NCI-H1694 (cell line): Measurements from ENCODE around the gene UGT1A1.

Source experiments
- DNase-seq: peaks from one replicate; lab custom pipeline; 2025; lab: John Stamatoyannopoulos, UW

The UGT1A1 gene

GRCh38 chr2:233758141-233758540, 1.9 kb upstream of the UGT1A1 start:
- DNase-seq: no peak

- DNase-seq: no peak
Measured at GRCh38 chr2:233758849-233759248, 1.2 kb upstream of the UGT1A1 start.

DNA sequence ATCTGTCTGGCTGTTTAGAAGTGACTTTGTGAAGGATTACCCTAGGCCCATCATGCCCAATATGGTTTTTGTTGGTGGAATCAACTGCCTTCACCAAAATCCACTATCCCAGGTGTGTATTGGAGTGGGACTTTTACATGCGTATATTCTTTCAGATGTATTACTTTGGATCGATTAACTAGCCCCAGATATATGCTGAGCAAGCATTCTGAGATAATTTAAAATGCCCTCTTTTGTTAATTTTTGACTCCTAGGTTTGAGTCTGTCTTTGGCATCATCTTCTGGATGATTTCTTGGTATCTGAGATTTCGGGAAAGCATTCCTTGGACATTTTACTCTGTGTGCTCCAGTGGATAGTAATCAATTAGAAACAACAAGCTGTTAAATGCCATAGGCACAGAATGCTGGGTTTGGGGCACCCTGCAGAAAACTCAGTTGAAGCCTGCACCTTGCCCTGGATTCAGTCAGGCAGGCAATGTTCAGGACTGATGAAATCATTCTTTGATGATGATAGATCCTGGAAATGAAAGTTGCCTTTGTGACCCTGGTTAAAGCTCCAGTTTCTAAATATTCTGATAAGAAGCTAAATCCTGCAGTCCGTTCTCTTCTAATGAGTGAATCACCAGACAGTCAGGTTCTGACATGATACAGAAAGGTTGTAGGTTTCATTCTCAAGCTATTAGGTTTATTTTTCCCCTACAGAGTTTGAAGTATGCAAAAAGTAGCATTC, 1.1 kb downstream of the UGT1A1 start:
- no peak for DNase-seq

GRCh38 chr2:233764264-233764663, 4.2 kb downstream of the UGT1A1 start:
- no peak for DNase-seq

DNA sequence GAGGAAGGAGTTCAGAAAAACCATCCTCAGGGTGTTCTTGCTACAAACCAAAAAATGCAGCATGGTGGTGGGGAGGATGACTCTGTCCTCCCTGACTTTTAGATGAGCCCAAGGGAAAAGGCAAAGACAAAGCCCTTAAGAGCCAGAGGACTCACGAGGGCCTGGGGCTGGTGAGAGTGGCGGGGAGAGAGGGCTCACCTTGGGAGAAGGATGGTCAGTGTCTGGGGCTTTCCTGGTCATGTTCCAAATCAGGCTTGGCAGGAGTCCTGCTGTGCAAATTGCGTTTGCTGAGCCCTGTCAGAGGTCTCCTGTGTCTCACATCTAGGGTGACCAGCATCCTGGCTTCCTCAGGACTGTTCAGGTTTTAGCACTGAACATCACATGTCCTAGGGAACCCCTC, 4.7 kb downstream of the UGT1A1 start:
- DNase-seq: no peak

DNA sequence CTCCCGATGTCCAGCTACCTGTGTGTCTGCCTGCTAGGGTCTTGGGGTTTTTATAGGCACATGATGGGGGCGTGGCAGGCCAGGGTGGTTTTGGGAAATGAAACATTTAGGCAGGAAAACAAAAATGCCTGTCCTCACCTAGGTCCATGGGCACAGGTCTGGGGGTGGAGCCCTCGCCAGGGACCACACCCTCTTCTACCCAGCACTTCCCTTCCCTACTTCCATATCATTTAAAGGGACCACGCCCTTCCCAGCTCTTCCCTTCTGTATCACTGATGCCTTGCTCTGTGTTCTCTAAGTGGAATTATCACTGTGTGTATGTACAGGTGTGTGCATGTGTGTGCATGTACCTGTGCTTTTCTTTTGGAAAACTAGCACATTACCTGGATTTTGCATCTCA, 6.3 kb downstream of the UGT1A1 start:
- DNase-seq: no peak

DNA sequence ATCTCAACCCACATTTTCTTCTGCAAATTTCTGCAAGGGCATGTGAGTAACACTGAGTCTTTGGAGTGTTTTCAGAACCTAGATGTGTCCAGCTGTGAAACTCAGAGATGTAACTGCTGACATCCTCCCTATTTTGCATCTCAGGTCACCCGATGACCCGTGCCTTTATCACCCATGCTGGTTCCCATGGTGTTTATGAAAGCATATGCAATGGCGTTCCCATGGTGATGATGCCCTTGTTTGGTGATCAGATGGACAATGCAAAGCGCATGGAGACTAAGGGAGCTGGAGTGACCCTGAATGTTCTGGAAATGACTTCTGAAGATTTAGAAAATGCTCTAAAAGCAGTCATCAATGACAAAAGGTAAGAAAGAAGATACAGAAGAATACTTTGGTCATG, 8.0 kb downstream of the UGT1A1 start:
- DNase-seq: no peak

DNA sequence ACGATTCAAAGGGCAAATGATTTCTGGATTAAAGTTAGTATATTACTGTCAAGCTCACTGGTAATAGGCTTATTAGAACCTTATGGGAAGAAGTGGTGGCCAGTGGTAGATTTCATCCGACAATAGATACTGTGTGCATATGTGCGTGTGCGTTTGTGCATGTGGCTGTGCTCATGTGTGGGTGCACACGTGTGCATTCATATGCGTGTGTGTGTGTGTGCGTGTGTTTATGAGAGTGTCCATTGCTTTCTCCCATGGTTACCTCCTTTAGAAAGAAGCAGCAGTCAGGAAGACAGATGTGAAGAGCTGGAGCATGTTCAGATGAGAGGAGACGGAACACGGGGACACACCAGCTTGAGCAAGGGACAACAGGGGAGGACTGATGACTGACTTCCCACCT, 9.2 kb downstream of the UGT1A1 start:
- no peak for DNase-seq

DNA sequence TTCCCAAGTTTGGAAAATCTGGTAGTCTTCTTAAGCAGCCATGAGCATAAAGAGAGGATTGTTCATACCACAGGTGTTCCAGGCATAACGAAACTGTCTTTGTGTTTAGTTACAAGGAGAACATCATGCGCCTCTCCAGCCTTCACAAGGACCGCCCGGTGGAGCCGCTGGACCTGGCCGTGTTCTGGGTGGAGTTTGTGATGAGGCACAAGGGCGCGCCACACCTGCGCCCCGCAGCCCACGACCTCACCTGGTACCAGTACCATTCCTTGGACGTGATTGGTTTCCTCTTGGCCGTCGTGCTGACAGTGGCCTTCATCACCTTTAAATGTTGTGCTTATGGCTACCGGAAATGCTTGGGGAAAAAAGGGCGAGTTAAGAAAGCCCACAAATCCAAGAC, 12.1 kb downstream of the UGT1A1 start:
- DNase-seq: no peak

DNA sequence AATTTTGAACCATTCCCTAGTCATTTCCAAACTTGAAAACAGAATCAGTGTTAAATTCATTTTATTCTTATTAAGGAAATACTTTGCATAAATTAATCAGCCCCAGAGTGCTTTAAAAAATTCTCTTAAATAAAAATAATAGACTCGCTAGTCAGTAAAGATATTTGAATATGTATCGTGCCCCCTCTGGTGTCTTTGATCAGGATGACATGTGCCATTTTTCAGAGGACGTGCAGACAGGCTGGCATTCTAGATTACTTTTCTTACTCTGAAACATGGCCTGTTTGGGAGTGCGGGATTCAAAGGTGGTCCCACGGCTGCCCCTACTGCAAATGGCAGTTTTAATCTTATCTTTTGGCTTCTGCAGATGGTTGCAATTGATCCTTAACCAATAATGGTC, 12.5 kb downstream of the UGT1A1 start:
- no peak for DNase-seq

DNA sequence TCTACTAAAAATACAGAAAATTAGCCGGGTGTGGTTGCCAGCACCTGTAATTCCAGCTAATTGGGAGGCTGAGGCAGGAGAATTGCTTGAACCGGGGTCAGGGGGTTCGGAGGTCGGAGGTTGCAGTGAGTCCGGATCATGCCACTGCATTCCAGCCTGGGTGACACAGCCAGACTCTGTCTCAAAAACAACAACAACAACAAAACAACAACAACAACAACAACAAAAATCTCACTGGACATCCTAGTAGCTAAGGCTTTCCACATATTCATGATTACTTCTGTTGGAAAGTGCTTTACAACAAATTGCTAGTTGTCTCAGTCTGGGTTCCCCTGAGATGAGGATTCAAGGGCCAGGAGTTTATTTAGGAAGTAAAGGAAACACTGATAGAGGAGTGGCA, 13.8 kb downstream of the UGT1A1 start:
- no peak for DNase-seq

DNA sequence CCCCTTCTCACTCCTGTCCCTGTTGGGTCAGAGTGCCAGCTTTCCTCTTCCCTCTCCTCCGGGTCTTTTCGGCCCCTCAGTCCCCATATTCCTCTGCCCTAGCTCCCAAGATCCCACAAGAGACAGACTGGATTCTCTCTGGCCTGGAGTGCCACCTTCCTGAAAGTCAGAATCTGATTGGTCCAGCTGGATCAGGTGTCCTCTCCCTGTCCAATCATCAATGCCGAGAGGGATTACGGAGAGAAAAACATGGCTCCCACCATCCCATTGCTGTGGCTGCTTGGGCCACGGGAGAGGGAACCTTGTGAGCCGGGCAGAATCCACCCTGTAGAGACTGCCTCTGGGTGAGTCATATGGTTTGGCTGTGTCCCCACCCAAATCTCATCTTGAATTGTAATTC, 15.3 kb downstream of the UGT1A1 start:
- no peak for DNase-seq

- no peak for DNase-seq
Measured at GRCh38 chr2:233778030-233778429, 18.0 kb downstream of the UGT1A1 start, which contains the start of gene MROH2A. TSS of gene MROH2A (plus strand) at chr2:233778330. CDS start at chr2:233779359, 1,029 bp downstream.

DNA sequence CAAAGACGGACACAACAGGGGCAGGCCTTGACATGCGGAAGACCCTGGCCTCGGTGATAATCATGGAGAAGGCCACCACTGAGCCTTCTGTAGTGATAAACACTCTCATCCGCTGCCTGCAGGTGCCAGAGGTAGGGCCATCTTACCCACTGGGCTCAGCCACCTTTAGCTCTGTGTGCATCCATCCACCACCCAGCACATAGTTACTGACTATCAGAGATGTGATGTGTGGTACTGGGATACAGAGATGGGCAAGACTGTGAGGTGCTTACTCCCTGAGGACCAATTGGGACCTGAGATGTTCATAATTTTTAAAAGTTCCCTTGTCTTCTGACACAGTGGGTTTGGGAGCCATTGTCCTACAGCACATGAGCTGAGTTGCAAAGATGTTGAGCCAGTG, 19.7 kb downstream of the UGT1A1 start:
- no peak for DNase-seq

DNA sequence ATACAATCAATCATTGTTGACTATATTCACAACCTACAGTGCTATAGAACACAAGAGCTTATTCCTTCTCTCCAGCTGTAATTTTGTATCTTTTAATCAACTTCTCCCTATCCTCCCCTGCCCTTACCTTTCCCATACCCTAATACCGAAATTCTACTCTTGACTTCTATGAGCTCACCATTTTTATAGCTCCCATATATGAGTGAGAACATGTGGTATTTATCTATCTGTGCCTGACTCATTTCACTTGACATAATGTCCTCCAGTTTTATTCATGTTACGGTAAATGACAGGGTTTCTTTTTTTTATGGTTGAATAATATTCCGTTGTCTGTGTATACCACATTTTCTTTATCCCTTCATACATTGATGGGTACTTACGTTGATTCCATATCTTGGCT, 20.7 kb downstream of the UGT1A1 start:
- DNase-seq: no peak

DNA sequence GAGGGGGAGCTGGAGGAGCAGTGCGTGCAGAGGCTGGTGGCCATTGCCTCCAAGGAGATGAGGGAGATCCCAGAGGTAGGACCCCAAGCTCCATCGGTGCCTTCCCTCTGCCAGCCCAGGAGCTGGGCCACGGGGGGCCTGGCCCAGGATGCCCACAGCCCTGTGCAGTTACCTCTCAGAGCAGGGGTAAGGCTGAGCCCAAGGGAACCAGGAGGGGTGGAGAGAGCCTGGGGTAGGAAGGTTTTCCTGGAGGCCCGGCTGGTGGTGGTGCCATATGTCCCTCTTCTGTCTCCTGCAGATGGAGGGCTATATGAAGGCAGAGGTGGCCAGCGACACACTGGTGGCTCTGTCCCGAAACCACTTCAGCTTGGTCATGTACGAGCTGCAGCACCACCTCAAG, 29.5 kb downstream of the UGT1A1 start:
- no peak for DNase-seq

DNA sequence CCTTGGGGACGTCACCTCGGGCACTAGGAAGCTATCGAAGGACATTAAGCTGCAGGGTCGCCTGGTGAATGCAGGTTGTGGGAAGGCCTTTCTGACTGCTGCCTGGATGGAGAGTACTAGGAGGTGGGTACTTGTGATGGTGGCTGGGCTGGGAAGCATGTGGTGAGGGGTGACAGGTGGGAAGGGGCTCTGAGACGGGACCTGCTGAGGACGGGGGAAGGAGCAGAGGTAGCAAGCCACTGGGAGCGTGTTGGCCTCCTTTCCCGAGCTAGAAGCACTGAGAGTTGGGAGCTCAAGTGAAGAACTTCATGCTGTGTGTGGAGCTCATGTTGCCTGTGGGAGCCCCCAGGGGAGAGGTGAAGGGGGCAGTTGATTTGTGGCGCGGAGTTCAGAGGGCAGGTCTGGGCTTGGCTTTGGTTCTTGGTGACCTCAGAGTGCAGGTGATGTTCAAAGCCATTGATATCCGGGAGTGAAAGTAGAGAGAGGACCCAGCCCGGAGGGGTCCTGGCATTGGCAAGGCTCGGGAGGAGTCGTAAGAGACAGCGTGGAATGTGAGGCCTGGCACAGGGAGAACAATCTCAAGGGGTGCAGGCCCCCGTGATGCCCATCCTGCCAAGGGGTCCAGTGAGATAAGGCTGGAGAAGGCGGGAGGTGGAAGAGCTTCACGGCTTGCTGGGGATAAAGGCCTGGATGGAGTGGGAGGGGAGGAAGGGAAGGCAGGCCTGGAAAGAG, 31.2 kb downstream of the UGT1A1 start:
- no peak for DNase-seq

GRCh38 chr2:233791883-233792329, 31.8 kb downstream of the UGT1A1 start:
- DNase-seq: no peak

DNA sequence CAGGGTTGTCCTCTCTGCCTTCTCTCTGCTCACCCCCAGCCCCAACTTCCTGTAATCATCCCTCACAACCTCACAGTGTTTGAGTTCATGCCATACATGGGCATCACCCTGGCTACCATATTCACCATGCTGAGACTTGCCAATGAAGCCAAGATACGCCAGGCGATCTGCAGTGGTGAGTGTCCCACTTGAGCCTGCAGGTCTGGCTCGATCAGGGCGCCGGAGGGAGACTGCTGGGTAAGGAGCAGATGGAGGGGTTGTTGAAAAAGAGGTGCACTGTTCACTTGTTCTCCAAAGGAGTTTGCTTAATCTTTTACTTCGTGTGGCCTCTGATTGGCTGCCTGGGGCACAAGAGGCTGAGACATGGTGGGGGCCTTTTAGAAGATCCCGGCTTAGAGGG, 32.6 kb downstream of the UGT1A1 start:
- no peak for DNase-seq

DNA sequence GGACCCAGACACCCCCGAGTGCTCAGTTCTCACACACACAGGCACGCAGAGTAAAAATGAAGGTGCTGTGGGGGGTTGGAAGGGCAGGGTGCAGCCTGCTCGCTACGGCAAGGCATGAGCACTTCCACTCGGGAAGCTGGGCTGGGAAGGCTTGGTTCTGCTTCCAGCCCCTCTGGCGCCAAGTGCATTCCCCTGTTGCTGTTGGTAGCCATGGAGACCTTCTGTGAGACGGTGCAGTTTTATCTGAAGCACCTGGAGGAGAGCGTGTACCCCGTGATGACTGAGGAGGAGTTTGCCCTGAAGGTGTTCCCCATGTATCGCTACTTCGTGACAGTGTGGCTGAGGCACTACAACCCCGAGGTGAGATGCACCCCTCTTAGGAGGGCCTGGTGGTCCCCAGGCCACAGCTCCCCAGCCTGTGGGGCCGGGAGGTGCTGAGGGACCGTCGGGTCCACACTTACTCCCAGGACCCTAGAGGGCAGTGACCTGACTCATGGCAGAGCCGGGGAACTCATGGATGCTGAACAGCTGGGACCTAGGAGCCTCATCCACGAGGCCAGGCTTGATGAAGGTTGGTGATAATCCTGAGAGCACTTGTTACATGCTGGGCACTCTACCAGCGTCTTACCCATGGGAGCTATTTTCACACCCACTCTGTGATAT, 33.5 kb downstream of the UGT1A1 start:
- no peak for DNase-seq

DNA sequence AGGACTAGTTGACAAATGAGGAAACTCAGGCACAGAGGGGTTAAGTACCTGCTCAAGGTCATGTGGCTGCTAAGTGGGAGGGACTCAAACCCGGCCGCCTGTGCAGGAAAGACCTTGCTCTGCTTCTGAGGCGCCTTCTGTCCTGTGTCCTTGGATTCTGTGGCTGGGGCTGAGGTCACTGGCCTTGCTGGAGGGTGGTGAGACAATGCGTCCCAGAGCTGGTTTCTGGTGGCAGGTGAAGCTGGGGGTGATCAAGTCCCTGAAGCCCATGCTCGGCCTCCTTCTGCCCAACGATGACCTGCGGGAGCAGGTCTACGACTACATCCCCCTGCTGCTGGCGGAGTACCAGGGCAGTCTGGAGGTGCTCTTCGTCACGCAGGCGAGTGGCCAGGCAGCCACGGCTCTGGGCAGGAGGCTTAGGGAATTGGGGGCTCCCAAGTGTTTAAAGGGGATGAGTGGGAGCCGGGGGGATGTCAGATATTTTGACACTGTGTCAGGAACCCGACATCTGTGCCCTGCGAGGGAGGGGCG, 34.1 kb downstream of the UGT1A1 start:
- DNase-seq: no peak

- DNase-seq: no peak
Measured at GRCh38 chr2:233795735-233796171, 35.7 kb downstream of the UGT1A1 start.

- no peak for DNase-seq
Measured at GRCh38 chr2:233796254-233796653, 36.2 kb downstream of the UGT1A1 start.
